B cell (primary cell): ENCODE measurements around the gene MRPL55. TPM values are rescaled to one million over a fixed set of nuclear protein-coding genes. Genes with fewer than 3 reads are reported as not detected.

Source experiments
- ATAC-seq: fragments of 200-7000 bp; cut with Tn5 transposase; one replicate; pipeline ENCODE4 v1.10.0; 2021; ENCODE audit warnings: low read depth, mild to moderate bottlenecking, moderate number of reproducible peaks, moderate library complexity
- CTCF ChIA-PET: fragments of 350-600 bp; sonication (Branson Sonifier 250); formaldehyde crosslinking; loops from one replicate; lab custom pipeline; 2021; ENCODE audit warnings: antibody characterized with exemption, inconsistent platforms; lab: Charles Lee
- POLR2A ChIA-PET: fragments of 350-600 bp; sonication (Branson Sonifier 250); formaldehyde crosslinking; loops from one replicate; lab custom pipeline; 2021; ENCODE audit warnings: antibody characterized with exemption; lab: Charles Lee
- DNase-seq: peaks from one replicate; pipeline ENCODE4 v3.0.0; 2013
- H2AFZ ChIP-seq: 2 replicates; pipeline ENCODE4 v1.6.1; 2012; ENCODE audit warnings: mild to moderate bottlenecking, low read depth, low read length; ENCODE audit not compliant: insufficient read depth, poor library complexity, severe bottlenecking
- H3K27ac ChIP-seq, 2 donors: 1 replicate in 1 of 2; 2 replicates in 1 of 2; pipeline ENCODE4 v1.5.1; 2012 to 2013; ENCODE audit warnings: low read length in 2 of 2, mild to moderate bottlenecking in 2 of 2, moderate library complexity in 1 of 2
- H3K27me3 ChIP-seq, 4 experiments: fragments of 200-600 bp in 1 of 4; sonication (generic) in 1 of 4; replicated peaks in 1 of 4; 1 replicate in 2 of 4; 2 replicates in 2 of 4; pipeline versions ENCODE4 v1.6.1 to v1.7.0; 2013 to 2016; ENCODE audit warnings: low read length in 3 of 4, mild to moderate bottlenecking in 2 of 4, mixed read lengths in 1 of 4, moderate library complexity in 1 of 4; ENCODE audit not compliant: insufficient read depth in 4 of 4, control insufficient read depth in 3 of 4; ENCODE audit errors: control extremely low read depth in 1 of 4
- H3K36me3 ChIP-seq, 2 experiments: replicated peaks in 1 of 2; 1 replicate in 1 of 2; 2 replicates in 1 of 2; pipeline versions ENCODE4 v1.6.1 to v1.7.1; 2013; ENCODE audit warnings: low read length in 1 of 2; ENCODE audit not compliant: insufficient read depth in 2 of 2, control insufficient read depth in 1 of 2; ENCODE audit errors: control extremely low read depth in 1 of 2, extremely low read depth in 1 of 2
- H3K4me1 ChIP-seq, 2 donors: fragments of 200-600 bp in 1 of 2; sonication (generic) in 1 of 2; 1 replicate in 1 of 2; 2 replicates in 1 of 2; pipeline versions ENCODE4 v1.5.1 to v1.6.1; 2013 to 2017; ENCODE audit warnings: low read length in 2 of 2; ENCODE audit not compliant: control insufficient read depth in 2 of 2, insufficient read depth in 2 of 2
- H3K4me2 ChIP-seq: replicated peaks from 2 replicates; pipeline ENCODE3; 2012; ENCODE audit warnings: mild to moderate bottlenecking, low read depth, low read length; ENCODE audit not compliant: poor library complexity, severe bottlenecking
- H3K4me3 ChIP-seq, 5 experiments: fragments of 200-600 bp in 1 of 5; sonication (generic) in 1 of 5; 1 replicate in 3 of 5; 2 replicates in 2 of 5; pipeline versions ENCODE4 v1.5.1 to v1.7.0; 2011 to 2016; ENCODE audit warnings: low read length in 4 of 5, mild to moderate bottlenecking in 4 of 5, low read depth in 2 of 5, control low read depth in 1 of 5, moderate library complexity in 1 of 5; ENCODE audit not compliant: insufficient read depth in 1 of 5; ENCODE audit errors: control extremely low read depth in 1 of 5, extremely low read depth in 1 of 5
- H3K79me2 ChIP-seq: fragments of 200-600 bp; sonication (generic); one replicate; pipeline ENCODE4 v1.6.0; 2016; ENCODE audit warnings: low read length; ENCODE audit not compliant: control insufficient read depth, insufficient read depth
- H3K9ac ChIP-seq: fragments of 200-600 bp; sonication (generic); 2 replicates; pipeline ENCODE4 v1.6.1; 2017; ENCODE audit warnings: mild to moderate bottlenecking, low read length, moderate library complexity
- H3K9me3 ChIP-seq, 3 donors: one replicate each; pipeline versions ENCODE4 v1.6.1 to v1.7.1; 2013; ENCODE audit warnings: low read length in 2 of 3; ENCODE audit not compliant: control insufficient read depth in 2 of 3, insufficient read depth in 1 of 3; ENCODE audit errors: control extremely low read depth in 1 of 3
- H4K20me1 ChIP-seq: 2 replicates; pipeline ENCODE4 v1.6.0; 2012; ENCODE audit warnings: mild to moderate bottlenecking, low read length; ENCODE audit not compliant: insufficient read depth, control insufficient read depth, poor library complexity, severe bottlenecking
- H3K27ac Mint-ChIP-seq: one replicate; pipeline ENCODE4 v1.8.0; 2021; ENCODE audit warnings: mixed read lengths
- H3K27me3 Mint-ChIP-seq: one replicate; pipeline ENCODE4 v1.8.0; 2021; ENCODE audit warnings: mixed read lengths
- H3K4me1 Mint-ChIP-seq: one replicate; pipeline ENCODE4 v1.8.0; 2021; ENCODE audit warnings: mixed read lengths
- H3K4me3 Mint-ChIP-seq: one replicate; pipeline ENCODE4 v1.8.0; 2021; ENCODE audit warnings: mixed read lengths
- H3K9me3 Mint-ChIP-seq: one replicate; pipeline ENCODE4 v1.8.0; 2022; ENCODE audit warnings: mixed read lengths; ENCODE audit not compliant: insufficient read depth
- EZH2 ChIP-seq: IDR thresholded peaks from 2 replicates; pipeline ENCODE4 v1.6.1; 2012; ENCODE audit warnings: borderline replicate concordance, low read depth, mild to moderate bottlenecking, moderate library complexity, low read length; ENCODE audit not compliant: insufficient read depth, poor library complexity, severe bottlenecking
- WGBS: methylation state at CpG from one replicate; pipeline ENCODE4 v1.1.5; 2013; ENCODE audit warnings: missing lambda C conversion rate; ENCODE audit not compliant: insufficient coverage; 5-methylcytosine and 5-hydroxymethylcytosine counted together
- intact Hi-C: fragments of 100-400 bp; cut with micrococcal nuclease; formaldehyde crosslinking; loops from one replicate; pipeline ENCODE4 v1.10.0; 2022
- polyA plus RNA-seq: library from polyadenylated mRNA; depleted of rRNA; stranded (reverse); fragments of >200 nt; gene quantifications from 2 replicates; pipeline ENCODE4 v1.2.3, GENCODE V29; 2012
- total RNA-seq, 2 donors: library from RNA; stranded (reverse); fragments of 120-200 nt in 1 of 2; gene quantifications; 1 replicate in 1 of 2; 2 replicates in 1 of 2; pipeline versions ENCODE4 v1.2.3 to v1.2.4, GENCODE V29; 2013 to 2022
- TF ChIP-seq, protein P1 (sequence below): fragments of 200-600 bp; IDR thresholded peaks from one replicate; pipeline ENCODE4 v1.8.0; 2022; ENCODE audit warnings: antibody characterized with exemption, mild to moderate bottlenecking

The MRPL55 gene
- total and polyA plus RNA-seq, 2 donors (not counting 1 experiment from before 2014, with no cell fraction given), result 38.9 to 297 TPM

GRCh38 chr1:228077565-228078330 is 31.4 kb downstream of the MRPL55 start:
- WGBS, result 75% methylated on average over 8 of the region's 10 CpGs
- TF ChIP-seq, protein P1, sequence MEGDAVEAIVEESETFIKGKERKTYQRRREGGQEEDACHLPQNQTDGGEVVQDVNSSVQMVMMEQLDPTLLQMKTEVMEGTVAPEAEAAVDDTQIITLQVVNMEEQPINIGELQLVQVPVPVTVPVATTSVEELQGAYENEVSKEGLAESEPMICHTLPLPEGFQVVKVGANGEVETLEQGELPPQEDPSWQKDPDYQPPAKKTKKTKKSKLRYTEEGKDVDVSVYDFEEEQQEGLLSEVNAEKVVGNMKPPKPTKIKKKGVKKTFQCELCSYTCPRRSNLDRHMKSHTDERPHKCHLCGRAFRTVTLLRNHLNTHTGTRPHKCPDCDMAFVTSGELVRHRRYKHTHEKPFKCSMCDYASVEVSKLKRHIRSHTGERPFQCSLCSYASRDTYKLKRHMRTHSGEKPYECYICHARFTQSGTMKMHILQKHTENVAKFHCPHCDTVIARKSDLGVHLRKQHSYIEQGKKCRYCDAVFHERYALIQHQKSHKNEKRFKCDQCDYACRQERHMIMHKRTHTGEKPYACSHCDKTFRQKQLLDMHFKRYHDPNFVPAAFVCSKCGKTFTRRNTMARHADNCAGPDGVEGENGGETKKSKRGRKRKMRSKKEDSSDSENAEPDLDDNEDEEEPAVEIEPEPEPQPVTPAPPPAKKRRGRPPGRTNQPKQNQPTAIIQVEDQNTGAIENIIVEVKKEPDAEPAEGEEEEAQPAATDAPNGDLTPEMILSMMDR, result no peak
- Histone ChIP-seq H3K27me3 (no peaks in the 10 kb centered on the region), H3K4me1 (peaks cover 7 to 9% of the 10 kb centered on the region in 2 donors), H3K4me2 (no peak overlapping the region), H4K20me1 (peaks cover 18% of the 10 kb centered on the region), H3K4me3 (no peak overlapping the region), H3K79me2 (peaks cover 30% of the 10 kb centered on the region), H2AFZ (no peak overlapping the region), H3K9me3 (no peaks in the 10 kb centered on the region), H3K9ac (no peak overlapping the region), H3K27ac (no peak overlapping the region), H3K36me3 (no peaks in the 10 kb centered on the region)
- Mint-ChIP-seq H3K9me3 (no peaks in the 10 kb centered on the region), H3K27me3 (no peaks in the 10 kb centered on the region), H3K4me3 (no peak overlapping the region), H3K4me1 (peaks cover 11% of the 10 kb centered on the region), H3K27ac (no peak overlapping the region)
- intact Hi-C loops, result no loop called here
- CTCF ChIA-PET, result no interaction called here
- ATAC-seq, result no peak
- POLR2A ChIA-PET, result no interaction called here
- no peak for DNase-seq

DNA sequence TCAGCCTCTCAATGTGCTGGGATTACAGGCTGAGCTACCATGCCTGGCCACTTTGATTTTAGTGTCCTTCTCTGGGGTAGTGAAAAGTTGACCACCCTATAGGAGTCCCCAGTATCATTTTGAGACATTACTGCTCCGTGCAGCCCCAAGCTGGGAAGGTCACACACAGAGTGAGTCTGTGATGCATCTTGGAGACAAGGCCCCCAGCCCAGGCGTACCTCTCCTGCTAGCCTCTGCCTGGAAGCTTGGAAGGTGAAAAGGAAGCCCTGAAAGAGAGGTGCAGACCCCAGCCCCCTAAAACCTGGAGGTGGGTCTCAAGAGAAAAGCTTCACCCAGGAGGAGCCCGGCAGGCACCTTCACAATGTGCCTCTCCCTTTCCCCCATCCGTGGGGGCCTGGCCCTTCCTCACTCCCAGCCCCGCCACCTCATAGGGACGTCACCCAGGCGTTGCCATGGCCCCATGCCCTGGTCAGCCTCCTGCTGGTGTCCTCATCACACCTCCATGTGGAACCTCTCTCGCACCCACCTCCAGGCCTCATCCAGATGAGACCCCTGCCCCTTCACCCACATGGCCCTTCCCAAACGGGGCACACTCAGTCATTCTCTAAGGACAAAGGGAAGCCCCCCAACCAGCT is 32.2 kb downstream of the MRPL55 start:
- ATAC-seq, result no peak
- POLR2A ChIA-PET, result no interaction called here
- Mint-ChIP-seq H3K27me3 (no peaks in the 10 kb centered on the region), H3K4me3 (no peak overlapping the region), H3K4me1 (peaks cover 11% of the 10 kb centered on the region), H3K9me3 (no peaks in the 10 kb centered on the region), H3K27ac (no peak overlapping the region)
- Histone ChIP-seq H2AFZ (no peak overlapping the region), H3K79me2 (peaks cover 21% of the 10 kb centered on the region), H3K4me3 (no peak overlapping the region), H3K36me3 (no peaks in the 10 kb centered on the region), H4K20me1 (peaks cover 18% of the 10 kb centered on the region), H3K9me3 (no peaks in the 10 kb centered on the region), H3K9ac (no peak overlapping the region), H3K4me1 (peaks cover 7 to 9% of the 10 kb centered on the region in 2 donors), H3K27me3 (no peaks in the 10 kb centered on the region), H3K27ac (no peak overlapping the region), H3K4me2 (no peak overlapping the region)
- DNase-seq, result no peak
- intact Hi-C loops, result no loop called here
- CTCF ChIA-PET, result no interaction called here
- no peak for TF ChIP-seq EZH2
- TF ChIP-seq, protein P1, result no peak
- WGBS, result 88% methylated on average over 7 of the region's 9 CpGs
